HG03196 (cell line): ENCODE measurements around the gene C5.

Experiments used
- ATAC-seq: cut with Tn5 transposase; IDR thresholded peaks from one replicate; pipeline ENCODE4 v1.9.1; 2021; ENCODE audit not compliant: unreplicated experiment

C5 gene

DNA sequence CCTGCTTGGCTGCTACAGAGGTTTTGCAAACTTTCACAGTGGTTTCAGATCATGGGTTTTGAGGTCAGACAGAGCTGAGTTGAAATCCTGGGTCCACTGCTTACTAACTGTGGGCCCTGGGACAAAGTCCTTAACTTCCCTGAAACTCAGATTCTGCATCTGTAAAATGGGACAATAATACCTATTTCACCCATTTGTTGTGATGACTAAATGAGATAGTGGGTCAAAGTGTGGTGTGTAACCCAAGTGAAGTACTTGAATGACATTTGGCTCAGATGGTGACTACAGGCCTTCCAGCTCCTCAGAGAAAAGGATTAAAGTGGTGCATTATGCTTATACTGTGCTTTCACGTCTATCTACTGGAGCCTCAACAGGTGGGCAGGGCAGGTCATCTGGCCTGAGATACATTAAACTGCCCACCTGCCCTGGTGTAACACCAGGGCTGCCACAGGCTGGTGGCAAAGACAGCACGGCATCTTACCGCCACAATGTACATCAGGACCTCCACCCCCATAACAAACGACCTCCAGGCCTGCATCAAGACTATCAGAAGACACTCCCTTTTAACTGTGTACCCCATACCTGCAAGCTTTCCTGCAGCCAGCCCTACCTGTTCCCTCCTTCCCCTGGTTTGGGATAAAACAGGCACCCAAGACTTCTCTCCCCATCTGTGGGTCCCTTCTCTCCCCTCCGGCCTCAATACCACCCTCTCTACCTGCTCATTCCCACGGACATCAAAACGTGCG, 122.6 kb downstream of the C5 start:
- no peak for ATAC-seq

DNA sequence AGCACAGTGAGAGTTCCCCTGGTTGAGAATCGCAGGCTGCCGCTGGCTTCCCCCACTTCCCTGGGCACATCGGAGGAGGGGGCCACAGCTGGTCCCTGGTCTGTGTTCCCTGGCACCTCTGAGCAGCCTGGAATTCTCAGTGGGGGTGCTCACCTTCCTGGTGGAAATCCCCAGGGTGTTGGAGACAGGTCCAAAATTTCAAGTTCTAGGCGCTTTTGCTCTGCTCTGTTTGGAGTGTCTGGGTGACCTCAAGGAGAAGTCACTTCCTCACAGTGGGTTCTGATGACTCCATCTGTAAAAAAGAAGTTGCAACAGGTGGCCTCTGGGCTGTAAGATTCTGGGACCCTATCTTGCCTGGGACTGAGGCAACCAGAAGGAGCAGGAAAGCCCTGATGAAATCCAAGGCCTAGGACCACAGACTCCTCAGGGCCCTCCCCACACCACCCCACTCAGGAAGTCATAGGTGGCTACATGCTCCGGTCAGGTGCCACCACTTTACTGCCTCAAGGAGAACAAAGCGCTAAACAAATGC, 123.6 kb downstream of the C5 start, which contains the start of gene TRAF1:
TSS of gene TRAF1 (minus strand) at position 400 of the 532 bp plus-strand sequence. CDS start 721 bp downstream, outside the sequence.
- ATAC-seq: peak; percentile 14

DNA sequence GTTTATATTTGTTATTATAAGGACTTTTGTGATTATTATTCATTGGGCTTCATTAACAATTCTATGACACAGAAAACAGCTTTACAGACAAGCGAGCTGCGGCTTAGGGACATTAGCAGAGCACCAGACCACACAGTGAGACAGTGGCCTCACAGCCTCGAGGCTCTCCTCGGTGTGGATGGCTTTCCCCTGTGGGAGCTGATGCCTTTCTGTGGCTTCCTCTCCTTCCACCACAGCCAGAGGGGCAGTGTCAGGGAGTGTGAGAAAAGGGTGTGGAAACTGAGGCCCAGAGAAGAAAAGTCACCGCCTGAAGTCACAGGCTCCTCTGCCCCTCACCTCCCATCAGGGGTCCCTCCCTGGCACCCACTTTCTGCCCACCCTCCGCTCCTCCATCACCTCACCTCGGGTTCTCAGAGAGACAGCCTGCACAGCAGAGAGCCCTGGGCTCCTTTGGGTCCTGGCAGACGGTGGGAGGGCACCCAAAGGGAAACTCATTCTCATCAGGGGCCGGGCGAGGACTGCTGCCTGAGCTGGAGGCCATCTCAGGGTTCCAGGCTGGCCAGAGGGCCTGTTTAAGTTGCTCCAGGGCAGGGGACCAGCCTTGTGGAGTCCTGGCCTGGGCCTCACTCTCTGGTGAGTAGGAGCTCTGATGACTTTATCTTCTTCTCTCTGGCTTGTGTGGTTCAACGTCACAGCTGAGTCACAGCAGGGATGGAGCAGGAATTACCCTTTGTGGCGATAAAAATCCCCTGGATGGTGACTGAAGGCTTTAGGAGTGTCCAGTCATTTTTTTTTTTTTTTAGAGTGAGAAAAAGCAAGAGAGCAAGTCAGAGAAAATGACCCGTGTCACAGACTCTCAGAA, 124.3 kb downstream of the C5 start:
- ATAC-seq: peak; percentile 29

DNA sequence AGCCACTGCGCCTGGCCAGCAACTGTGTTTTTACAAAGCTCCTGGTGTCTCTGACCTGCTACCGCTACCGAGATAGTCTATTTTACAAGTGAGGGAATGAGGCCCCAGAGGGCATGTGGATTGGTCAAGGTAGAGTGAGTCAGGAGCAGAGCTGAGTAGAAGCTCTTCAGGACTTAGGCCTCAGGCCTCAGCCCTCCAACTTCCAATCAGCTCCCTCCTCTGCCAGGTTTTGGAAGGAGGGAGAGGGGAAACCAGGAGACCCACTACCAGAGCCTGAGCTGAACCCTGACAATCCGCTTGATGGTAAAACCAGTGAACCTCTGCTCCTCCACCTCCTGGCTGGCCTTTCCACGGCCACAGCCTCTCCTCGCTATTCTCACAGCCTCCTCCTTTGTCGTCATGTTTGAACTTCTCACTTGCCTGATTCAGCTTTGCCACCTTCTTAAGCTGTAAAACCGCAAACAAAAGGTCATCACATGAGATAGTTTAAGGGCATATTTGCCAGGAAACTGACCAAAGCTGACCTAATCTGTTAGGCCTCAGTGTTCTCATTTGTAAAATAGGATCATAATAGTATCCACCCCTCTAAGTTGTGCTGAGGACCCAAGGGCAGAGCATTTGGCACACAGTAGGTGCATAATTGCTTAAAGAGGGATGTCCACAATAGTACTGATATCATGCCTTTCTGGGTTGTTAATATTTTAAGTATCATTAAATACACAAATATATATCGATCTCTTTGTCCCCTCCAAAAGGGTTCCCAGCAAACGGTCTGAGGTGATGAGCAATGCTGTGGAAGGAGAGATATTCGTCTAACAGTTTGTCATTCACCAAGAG, 125.2 kb downstream of the C5 start:
- no peak for ATAC-seq

DNA sequence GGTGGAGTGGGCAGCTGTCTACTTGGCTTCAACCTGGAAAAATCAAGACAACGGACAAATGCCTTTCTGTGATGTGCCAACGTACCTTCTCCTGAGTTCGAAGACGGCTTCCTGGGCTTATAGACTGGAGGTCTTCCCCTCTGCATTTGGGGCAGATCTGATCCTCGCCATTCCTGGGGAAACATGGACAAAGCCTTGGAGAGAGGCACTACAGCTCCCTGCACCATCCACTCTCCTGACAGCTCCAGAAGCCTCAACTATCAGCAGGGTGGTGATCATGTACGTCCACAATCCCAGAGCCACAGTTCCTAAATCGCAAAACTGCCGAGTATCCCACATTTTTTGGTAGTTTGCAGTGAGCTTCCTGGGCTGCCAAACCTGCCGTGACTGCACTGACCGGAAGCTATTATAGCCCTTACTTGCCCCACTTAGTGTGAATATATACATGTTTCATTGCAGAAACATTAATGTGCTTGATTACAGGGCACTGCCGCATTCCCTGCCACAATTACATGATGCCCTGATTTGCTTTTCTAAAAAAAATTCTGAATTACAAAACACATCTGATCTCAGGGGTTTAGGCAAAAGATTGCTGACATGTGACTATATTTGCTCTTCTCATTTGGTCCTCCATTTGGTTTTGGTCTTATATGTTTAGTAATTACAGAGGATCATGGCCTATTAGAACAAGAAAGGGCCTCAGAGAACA, 126.3 kb downstream of the C5 start:
- no peak for ATAC-seq

DNA sequence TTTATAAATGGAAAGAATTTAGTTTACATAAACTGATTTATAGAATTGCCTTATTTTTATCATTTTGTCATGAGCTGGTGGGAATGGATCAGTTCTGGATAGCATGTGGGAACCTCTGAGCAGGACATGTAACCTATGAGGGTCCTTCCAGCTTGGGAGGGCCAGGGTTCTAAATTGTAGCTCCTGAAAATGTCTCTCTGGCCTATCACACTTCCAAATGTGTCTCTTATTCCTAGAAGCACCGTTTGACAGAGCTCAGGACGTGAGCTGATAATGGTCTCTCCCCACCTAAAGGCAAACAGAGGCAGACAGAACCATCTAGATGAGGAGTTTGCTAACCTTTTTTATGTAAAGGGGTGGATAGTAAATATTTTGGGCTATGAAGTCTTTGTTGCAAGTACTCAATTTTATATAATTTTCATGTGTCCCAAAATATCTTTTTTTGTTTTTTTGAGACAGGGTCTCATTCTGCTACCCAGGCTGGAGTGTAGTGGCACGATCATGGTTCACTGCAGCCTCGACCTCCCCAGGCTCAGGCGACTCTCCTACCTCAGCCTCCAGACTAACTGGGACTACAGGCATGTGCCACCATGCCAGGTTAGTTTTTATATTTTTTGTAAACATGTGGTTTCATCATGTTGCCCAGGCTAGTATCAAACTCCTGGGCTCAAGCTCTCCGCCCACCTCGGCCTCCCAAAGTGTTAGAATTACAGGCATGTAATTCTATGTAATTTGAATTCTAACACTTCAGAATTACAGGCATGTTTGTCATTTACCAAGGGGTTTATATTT, 127.5 kb downstream of the C5 start:
- ATAC-seq: no peak

DNA sequence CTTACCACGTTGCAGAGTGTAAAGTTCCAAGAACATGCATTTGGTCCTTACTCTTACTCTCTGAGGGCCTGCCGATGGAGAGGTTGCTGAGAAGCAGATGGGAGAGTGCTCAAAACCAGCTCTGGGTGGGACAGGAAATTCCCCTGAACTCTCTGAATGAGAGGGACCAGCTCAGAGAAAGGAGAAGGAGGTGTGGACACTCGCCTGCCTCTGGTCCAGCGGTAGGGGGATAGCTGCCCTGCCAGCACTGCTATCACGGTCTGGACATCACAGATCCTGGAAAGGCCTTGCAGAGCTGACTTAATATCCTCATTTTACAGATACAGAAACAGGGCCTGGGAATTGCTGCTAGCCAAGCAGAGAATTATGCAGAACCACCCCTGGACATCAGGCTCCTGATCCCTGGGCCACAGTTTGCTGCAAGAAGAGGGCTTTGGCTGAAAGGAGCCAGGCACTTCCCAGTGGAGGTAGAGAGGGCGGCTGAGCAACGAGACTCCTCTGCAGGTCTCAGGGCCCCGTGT, 128.4 kb downstream of the C5 start:
- ATAC-seq: no peak

DNA sequence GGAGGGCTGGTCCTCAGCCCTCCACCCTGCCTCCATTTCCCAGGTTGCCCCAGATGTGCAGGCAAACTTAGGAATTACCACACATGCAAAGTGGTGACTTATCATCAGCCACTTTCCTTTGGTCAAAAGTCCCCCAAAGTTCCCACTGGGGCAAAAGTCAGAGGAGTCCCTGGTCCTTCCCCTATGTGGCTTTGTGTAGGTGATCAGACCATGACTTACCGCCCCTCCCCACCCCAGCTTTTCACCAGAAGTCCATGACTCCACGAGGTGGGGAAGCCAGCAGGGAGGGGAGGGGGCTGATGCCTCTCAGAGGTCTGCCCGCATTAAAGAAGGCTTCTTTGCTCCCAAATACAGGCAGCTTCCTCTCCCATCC, 129.3 kb downstream of the C5 start:
- peak; percentile 26 for ATAC-seq

DNA sequence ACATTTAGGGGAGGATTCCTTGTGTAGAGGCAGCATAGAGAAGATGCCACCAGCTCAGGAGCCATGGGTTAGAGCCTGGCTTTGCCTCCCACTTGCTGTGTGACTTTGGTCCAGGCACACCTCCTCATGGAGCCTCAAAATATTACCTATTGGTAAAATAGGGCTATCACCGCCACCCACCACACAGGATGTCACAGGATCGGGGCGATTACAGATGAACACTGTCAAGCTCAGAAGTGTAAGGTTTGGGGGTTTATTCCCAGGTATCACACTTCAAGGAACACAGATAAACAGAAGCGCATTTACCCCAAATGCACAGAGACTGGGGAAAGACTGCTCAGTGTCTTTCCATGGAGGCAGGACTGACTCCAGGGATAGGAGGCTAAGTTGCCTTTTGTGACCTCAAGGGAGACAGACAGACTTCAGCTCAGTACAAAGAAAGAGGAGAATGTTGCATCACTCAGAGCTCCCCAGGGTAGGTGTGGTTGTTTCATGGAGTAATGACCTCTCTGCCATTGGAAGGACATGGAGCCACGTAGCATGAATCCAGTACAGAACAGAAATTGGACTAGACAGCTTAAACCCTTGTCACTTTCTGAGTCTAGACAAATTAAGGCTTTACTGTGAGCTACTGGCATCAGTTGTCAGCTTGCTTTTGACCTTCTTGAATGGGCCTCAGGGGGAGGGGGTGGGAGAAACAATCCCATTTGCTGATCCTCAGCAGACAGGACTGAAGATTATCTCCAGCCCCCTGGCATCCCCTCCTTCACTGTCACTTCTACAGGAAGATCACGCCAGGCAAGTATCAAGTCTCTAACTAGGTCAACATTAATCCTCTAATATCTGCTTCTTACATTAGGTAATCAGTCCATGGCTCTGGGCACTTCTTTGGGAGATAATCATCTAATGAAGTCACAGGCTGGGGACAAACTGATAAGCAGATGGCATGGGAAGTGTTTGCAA, 130.0 kb downstream of the C5 start:
- ATAC-seq: no peak

DNA sequence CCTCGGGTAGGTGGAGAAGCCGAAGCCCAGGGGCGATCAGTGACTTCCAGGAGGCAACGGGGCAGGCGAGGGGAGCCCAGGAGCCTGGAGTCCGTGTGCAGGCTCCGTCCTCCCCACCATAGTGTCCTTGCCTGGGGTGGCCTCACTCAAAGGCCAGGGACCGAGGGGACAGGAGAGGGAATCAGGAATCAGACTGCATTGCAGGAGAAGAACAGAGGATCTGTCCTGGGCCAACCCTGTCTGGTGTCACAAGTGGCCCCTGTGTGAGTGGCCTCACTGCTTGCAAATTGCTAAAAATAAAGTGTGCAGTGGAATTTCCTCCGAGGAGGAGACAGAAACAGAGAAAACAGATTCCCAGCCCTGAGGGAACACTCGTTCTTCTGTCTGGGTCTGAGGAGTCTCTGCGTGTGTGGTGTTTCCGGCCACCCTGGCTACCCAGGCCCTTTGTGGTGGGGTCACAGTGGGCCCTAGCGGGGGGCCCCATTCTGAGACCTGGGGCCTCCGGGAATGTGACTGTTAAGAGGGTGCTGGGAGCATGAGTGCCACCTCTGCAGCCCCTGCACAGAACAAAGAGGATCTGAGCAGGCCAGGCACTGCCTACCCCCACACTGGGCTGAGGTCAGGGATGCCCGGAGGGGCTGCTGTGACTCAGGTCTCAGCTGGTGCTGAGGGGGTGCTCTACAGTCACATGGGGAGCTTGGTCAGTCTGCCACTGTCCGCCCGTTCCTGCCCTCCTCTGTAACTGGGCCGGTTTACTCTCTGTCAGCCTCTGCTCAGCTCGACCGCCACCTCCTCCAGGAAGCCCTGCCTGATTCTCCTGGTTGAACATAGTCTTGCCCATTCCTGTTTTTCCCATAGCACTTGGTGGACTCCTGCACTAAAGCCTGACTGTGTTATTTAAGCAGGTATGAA, 130.9 kb downstream of the C5 start:
- ATAC-seq: no peak

DNA sequence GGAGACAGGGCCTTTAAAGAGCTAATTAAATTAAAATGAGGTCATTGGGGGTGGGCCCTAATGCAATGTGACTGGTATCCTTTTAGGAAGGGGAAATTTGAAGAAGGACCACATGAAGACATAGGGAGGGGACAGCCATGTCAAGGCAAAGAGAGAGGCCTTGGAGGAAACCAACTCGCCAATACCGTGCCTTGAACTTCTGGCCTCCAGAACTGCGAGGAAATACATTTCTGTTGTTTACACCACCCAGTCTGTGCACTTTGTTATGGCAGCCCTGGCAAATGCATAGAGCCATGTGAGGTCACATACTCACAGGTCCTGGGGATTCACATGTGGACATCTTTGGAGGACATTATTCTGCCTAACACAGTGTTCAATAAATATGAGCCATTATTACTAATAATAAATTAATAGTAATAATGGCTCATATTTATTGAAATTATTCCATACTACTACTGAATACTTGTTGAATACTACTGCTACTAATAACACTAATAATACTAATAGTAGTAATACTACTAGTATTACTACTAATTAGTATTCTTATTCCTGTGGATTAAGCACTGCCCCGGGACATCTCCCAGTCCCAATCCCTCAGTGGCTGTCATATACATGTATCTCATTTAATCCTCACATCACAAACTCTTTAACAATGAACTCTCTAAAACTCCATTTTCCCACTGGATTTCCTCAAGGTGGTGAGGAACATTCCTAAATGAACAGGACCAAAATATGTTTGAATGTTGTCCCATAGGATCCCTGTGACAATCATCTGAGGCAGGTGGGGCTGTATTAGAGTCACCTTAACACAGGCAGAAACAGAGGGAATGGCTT, 131.9 kb downstream of the C5 start:
- no peak for ATAC-seq

DNA sequence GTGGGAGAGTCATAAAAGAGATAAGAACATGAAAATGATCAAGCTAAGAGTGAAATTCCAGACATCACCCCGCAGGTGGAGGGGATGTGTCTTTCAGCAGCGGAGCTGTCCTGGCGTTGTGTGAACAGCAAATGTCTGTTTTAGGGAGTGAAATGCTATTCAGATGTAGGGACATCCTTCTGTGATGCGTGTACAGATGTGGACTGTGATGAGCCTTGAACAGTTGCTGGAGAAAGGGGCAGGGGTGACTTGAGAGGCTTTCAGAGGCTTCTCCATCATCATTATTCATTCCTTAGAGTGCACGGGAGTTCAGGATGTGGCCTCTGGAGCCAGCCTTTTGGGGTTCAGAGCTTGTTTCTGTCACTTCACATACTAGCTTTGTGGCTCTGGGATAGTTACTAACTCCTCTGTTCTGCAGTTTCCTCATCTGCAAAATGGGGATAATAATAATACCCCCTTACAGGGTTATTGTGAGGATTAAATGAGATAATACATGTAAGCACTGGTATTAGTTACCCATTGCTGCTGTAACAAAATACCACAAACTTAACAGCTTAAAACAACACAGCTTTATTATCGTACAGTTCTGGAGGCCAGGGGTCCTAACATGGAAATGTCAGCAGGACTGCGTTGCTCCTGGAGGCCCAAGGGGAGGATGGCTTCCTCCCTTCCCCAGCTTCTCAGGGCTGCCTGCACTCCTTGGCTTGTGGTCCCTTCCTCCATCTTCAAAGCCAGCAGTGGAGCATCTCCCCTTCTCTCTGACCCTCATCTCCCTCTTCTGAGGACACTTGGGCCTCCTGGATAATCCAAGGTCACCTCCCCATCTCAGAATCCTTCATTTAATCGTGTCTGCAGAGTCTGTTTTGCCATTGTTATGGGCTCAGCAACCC, 132.8 kb downstream of the C5 start:
- no peak for ATAC-seq

DNA sequence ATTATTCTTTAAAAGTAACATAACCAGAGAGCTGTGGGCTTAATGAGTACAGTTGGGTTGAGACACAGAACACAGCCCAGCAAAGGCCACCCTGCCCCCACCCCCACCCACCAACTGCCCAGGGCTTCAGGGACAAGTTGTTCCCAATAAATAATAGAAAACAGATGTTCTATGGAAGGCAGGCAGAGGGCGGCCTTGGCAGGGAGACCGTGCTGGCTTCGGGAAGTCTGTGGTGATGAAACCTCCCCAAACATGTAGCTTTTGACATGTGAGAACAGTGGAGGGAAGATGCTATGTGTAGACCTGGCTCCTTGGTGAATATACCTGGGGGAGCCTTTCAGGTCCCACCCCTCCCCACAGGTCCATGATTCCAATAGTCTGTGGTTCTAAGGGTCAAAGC, 133.5 kb downstream of the C5 start:
- ATAC-seq: no peak

DNA sequence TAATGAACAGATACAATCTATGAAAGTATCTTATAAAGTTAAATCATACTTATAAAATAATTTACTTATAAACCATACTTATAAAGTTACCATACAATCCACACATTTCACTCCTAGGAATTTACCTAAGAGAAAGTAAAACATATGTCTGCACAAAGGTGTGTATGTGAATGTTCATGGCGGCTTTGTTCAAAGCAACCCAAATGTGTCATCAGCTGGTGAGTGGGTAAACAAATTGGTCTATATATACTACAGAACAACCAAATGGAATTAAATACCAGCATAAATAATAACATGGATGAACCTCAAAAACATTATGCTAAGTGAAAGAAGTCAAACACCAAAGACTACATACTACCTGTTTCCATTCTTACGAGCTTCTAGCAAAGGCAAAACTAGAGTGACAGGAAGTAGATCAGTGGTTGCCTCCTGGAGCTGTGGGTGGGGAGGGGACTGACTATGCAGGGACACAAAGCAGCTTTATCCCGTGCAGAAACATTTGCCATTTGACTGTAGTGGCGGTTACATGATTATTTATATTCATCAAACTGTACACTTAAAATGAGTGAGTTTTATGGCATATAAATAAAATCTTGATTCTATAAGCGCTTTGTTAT, 134.1 kb downstream of the C5 start:
- ATAC-seq: no peak

DNA sequence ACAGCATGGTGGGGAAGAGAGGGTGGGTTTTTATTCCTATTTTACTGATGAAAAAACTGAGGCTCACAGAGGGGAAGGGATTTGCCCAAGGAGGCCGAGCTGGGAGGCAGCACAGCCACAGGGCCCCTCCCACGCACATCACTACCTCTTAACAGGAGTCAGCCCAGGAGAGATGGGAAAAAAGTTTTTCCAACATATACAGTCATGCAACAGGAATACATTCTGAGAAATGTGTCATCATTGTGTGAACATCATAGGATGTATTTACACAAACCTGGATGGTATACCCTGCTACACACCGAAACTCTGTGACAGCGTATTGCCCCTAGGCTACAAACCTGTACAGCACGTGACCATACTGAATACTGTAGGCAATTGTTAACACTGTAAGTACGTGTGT, 135.1 kb downstream of the C5 start:
- ATAC-seq: no peak
